ENCODE measurements around the gene DNM3. TPM values are rescaled to one million over a fixed set of nuclear protein-coding genes. Genes with fewer than 3 reads are reported as not detected.

DNM3 gene
- total RNA-seq, 2 experiments from 2014 or later, result 1.5 to 1.6 TPM

GRCh38 chr1:172239901-172240300 is 398.6 kb downstream of the DNM3 start:
- no peaks in the 10 kb centered on the region for H3K27me3 Mint-ChIP-seq (ENCODE audit: low read depth)
- H3K4me1 Mint-ChIP-seq (ENCODE audit: low read depth), result no peaks in the 10 kb centered on the region
- ChIA-PET POLR2A (no interaction called here), CTCF (interaction anchor here (0.9 to 1.3 kb wide), 3 partner anchors 15 to 161 kb away, joined by 3 to 4 read pairs (median 3); no protein-coding TSS in a partner anchor)
- no peaks in the 10 kb centered on the region for H3K36me3 Mint-ChIP-seq (ENCODE audit: low read depth)
- ATAC-seq (no peak), DNase-seq (no peak)
- no peak overlapping the region for H3K4me3 Mint-ChIP-seq
- no peaks in the 10 kb centered on the region for H3K9me3 Mint-ChIP-seq (ENCODE audit: insufficient read depth)
- H3K27ac Mint-ChIP-seq, result no peak overlapping the region

GRCh38 chr1:172241540-172241939 is 400.2 kb downstream of the DNM3 start:
- H3K36me3 Mint-ChIP-seq (ENCODE audit: low read depth), result no peaks in the 10 kb centered on the region
- POLR2A ChIA-PET, result no interaction called here
- CTCF ChIA-PET, result no interaction called here
- H3K27me3 Mint-ChIP-seq (ENCODE audit: low read depth), result no peaks in the 10 kb centered on the region
- no peak for ATAC-seq
- DNase-seq, result no peak
- H3K4me1 Mint-ChIP-seq (ENCODE audit: low read depth), result no peaks in the 10 kb centered on the region
- H3K4me3 Mint-ChIP-seq, result no peak overlapping the region
- H3K27ac Mint-ChIP-seq, result no peak overlapping the region
- H3K9me3 Mint-ChIP-seq (ENCODE audit: insufficient read depth), result no peaks in the 10 kb centered on the region

GRCh38 chr1:172244865-172245264 is 403.6 kb downstream of the DNM3 start:
- Mint-ChIP-seq H3K27me3 (ENCODE audit: low read depth) (peaks cover 3% of the 10 kb centered on the region), H3K36me3 (ENCODE audit: low read depth) (no peaks in the 10 kb centered on the region)
- ATAC-seq, result no peak

GRCh38 chr1:172245788-172246187 is 404.5 kb downstream of the DNM3 start:
- Mint-ChIP-seq H3K27ac (no peak overlapping the region), H3K4me1 (ENCODE audit: low read depth) (no peaks in the 10 kb centered on the region), H3K36me3 (ENCODE audit: low read depth) (no peaks in the 10 kb centered on the region), H3K27me3 (ENCODE audit: low read depth) (peaks cover 3% of the 10 kb centered on the region), H3K4me3 (no peak overlapping the region), H3K9me3 (ENCODE audit: insufficient read depth) (no peaks in the 10 kb centered on the region)
- ChIA-PET POLR2A (no interaction called here), CTCF (no interaction called here)
- DNase-seq (no peak), ATAC-seq (no peak)

More at GRCh38 chr1:172244865-172245264, 403.6 kb downstream of the DNM3 start:
- Mint-ChIP-seq H3K9me3 (ENCODE audit: insufficient read depth) (no peaks in the 10 kb centered on the region), H3K4me3 (no peak overlapping the region), H3K4me1 (ENCODE audit: low read depth) (no peaks in the 10 kb centered on the region), H3K27ac (no peak overlapping the region)
- CTCF ChIA-PET, result no interaction called here
- no peak for DNase-seq
- POLR2A ChIA-PET, result no interaction called here

GRCh38 chr1:172246521-172247390 is 405.5 kb downstream of the DNM3 start:
- Mint-ChIP-seq H3K27ac (no peak overlapping the region), H3K4me3 (no peak overlapping the region)
- POLR2A ChIA-PET, result no interaction called here

GRCh38 chr1:172251486-172251885 is 410.2 kb downstream of the DNM3 start:
- DNase-seq (no peak), ATAC-seq (no peak)
- POLR2A ChIA-PET, result no interaction called here
- Mint-ChIP-seq H3K4me1 (ENCODE audit: low read depth) (peaks cover 19% of the 10 kb centered on the region), H3K36me3 (ENCODE audit: low read depth) (peaks cover 12% of the 10 kb centered on the region), H3K4me3 (no peak overlapping the region), H3K27me3 (ENCODE audit: low read depth) (peaks cover 3% of the 10 kb centered on the region), H3K27ac (no peak overlapping the region), H3K9me3 (ENCODE audit: insufficient read depth) (peaks cover 16% of the 10 kb centered on the region)
- CTCF ChIA-PET, result no interaction called here

More at GRCh38 chr1:172246521-172247390, 405.5 kb downstream of the DNM3 start:
- H3K4me1 Mint-ChIP-seq (ENCODE audit: low read depth), result no peaks in the 10 kb centered on the region
- DNase-seq (no peak), ATAC-seq (no peak)
- H3K27me3 Mint-ChIP-seq (ENCODE audit: low read depth), result peaks cover 3% of the 10 kb centered on the region
- CTCF ChIA-PET, result no interaction called here
- no peaks in the 10 kb centered on the region for H3K36me3 Mint-ChIP-seq (ENCODE audit: low read depth)
- no peaks in the 10 kb centered on the region for H3K9me3 Mint-ChIP-seq (ENCODE audit: insufficient read depth)

- DNase-seq (no peak), ATAC-seq (no peak)
- CTCF ChIA-PET, result no interaction called here
- Mint-ChIP-seq H3K4me3 (no peak overlapping the region), H3K4me1 (ENCODE audit: low read depth) (peaks cover 19% of the 10 kb centered on the region), H3K27ac (no peak overlapping the region), H3K27me3 (ENCODE audit: low read depth) (peaks cover 3% of the 10 kb centered on the region), H3K36me3 (ENCODE audit: low read depth) (peaks cover 12% of the 10 kb centered on the region), H3K9me3 (ENCODE audit: insufficient read depth) (peaks cover 16% of the 10 kb centered on the region)
- POLR2A ChIA-PET, result no interaction called here
Observed at GRCh38 chr1:172252321-172252720, 411.0 kb downstream of the DNM3 start.

GRCh38 chr1:172252958-172253357 is 411.7 kb downstream of the DNM3 start:
- CTCF ChIA-PET, result interaction anchor here (0.7 kb wide), 1 partner anchor 16 kb away, joined by 4 read pairs; no protein-coding TSS in a partner anchor
- peaks cover 19% of the 10 kb centered on the region for H3K4me1 Mint-ChIP-seq (ENCODE audit: low read depth)
- peaks cover 18% of the 10 kb centered on the region for H3K9me3 Mint-ChIP-seq (ENCODE audit: insufficient read depth)
- peaks cover 3% of the 10 kb centered on the region for H3K27me3 Mint-ChIP-seq (ENCODE audit: low read depth)
- H3K27ac Mint-ChIP-seq, result no peak overlapping the region
- peaks cover 15% of the 10 kb centered on the region for H3K36me3 Mint-ChIP-seq (ENCODE audit: low read depth)
- POLR2A ChIA-PET, result no interaction called here
- H3K4me3 Mint-ChIP-seq, result no peak overlapping the region
- DNase-seq (no peak), ATAC-seq (no peak)

- peaks cover 19% of the 10 kb centered on the region for H3K36me3 Mint-ChIP-seq (ENCODE audit: low read depth)
- peak overlapping the region; percentile 0 for H3K4me3 Mint-ChIP-seq
- H3K27me3 Mint-ChIP-seq (ENCODE audit: low read depth), result no peaks in the 10 kb centered on the region
- ATAC-seq, result peak; percentile 57
- peaks cover 26% of the 10 kb centered on the region for H3K9me3 Mint-ChIP-seq (ENCODE audit: insufficient read depth)
- ChIA-PET POLR2A (interaction anchor here (1.1 kb wide), 1 partner anchor 104 kb away, joined by 4 read pairs; no protein-coding TSS in a partner anchor), CTCF (interaction anchor here (1.0 to 2.8 kb wide), 2 partner anchors 15 to 164 kb away, joined by 4 to 8 read pairs; no protein-coding TSS in a partner anchor)
- peaks cover 19% of the 10 kb centered on the region for H3K4me1 Mint-ChIP-seq (ENCODE audit: low read depth)
- H3K27ac Mint-ChIP-seq, result peak overlapping the region; percentile 35
- no peak for DNase-seq
Observed at GRCh38 chr1:172254521-172255222, 413.4 kb downstream of the DNM3 start.

- ATAC-seq (peak; percentile 61), DNase-seq (no peak)
- POLR2A ChIA-PET, result interaction anchor here (1.1 kb wide), 1 partner anchor 103 kb away, joined by 4 read pairs; no protein-coding TSS in a partner anchor
- peaks cover 19% of the 10 kb centered on the region for H3K4me1 Mint-ChIP-seq (ENCODE audit: low read depth)
- no peaks in the 10 kb centered on the region for H3K27me3 Mint-ChIP-seq (ENCODE audit: low read depth)
- CTCF ChIA-PET, result interaction anchor here (2.8 kb wide), 1 partner anchor 164 kb away, joined by 8 read pairs; no protein-coding TSS in a partner anchor
- peak overlapping the region; percentile 0 for H3K4me3 Mint-ChIP-seq
- H3K36me3 Mint-ChIP-seq (ENCODE audit: low read depth), result peaks cover 24% of the 10 kb centered on the region
- H3K27ac Mint-ChIP-seq, result peak overlapping the region; percentile 39
- peaks cover 31% of the 10 kb centered on the region for H3K9me3 Mint-ChIP-seq (ENCODE audit: insufficient read depth)
Observed at GRCh38 chr1:172255223-172255560, 413.9 kb downstream of the DNM3 start.

- H3K27ac Mint-ChIP-seq, result no peak overlapping the region
- H3K9me3 Mint-ChIP-seq (ENCODE audit: insufficient read depth), result peaks cover 13% of the 10 kb centered on the region
- ATAC-seq (no peak), DNase-seq (no peak)
- ChIA-PET CTCF (no interaction called here), POLR2A (no interaction called here)
- no peak overlapping the region for H3K4me3 Mint-ChIP-seq
- H3K27me3 Mint-ChIP-seq (ENCODE audit: low read depth), result no peaks in the 10 kb centered on the region
- peaks cover 10% of the 10 kb centered on the region for H3K4me1 Mint-ChIP-seq (ENCODE audit: low read depth)
- peaks cover 5% of the 10 kb centered on the region for H3K36me3 Mint-ChIP-seq (ENCODE audit: low read depth)
Observed at GRCh38 chr1:172265905-172266304, 424.6 kb downstream of the DNM3 start.
